ENCODE results near the gene NIPA2.

NIPA2 gene

DNA sequence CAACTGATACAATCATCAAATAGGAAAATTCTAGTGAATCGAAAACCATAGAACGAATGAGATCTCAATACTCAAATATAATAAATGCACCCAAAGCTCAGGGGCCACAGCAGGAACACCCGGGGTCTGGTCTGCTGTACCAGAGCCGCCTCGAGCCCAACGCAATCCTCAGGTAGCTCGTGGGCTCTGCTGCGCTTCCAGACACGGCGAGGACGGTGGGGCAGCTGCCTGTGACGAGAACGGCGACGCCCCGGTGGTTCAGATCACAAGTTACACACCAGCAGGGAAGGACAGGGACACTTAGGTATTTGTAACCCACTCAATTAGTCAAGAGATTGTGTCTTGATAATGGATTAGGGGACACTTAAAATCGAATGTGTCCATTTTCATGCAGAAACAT is 54.6 kb downstream of the NIPA2 start:
- H3K4me2 ChIP-seq: no peak overlapping the region
- no peak overlapping the region for H3K9ac ChIP-seq
- no peak overlapping the region for H3K4me3 ChIP-seq
- TF ChIP-seq Cebpa-rat (IDR thresholded peaks at IDR 0.05): no peak
- 0 out of 2 replicates have a peak, but pooled peaks cover 6% of the 10 kb centered on the region for H4K20me1 ChIP-seq
- H3K27ac ChIP-seq: no peak overlapping the region
- H3K36me3 ChIP-seq: peaks cover 94% of the 10 kb centered on the region
- H3K9me3 ChIP-seq: no peaks in the 10 kb centered on the region
- H3K4me1 ChIP-seq: 0 out of 2 replicates have a peak, but pooled peaks cover 3% of the 10 kb centered on the region
- H3K27me3 ChIP-seq: no peaks in the 10 kb centered on the region

DNA sequence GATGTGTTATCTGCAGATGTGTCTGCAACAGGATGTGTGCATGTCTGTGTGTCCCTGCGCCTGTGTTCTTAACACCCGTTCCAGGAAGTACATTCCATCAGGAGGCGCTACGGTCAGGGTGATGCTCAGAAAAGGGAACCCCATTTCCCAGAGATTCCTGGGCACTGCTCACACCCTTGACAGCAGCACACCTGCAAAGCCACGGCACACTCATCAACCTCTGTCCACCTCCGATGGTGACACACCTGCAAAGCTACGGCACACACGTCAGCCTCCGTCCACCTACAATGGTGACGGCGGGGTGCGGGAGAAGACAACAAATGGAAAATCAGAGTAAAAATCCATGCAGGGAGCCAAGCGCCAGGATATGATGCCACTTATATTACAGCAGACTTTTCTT is 55.4 kb downstream of the NIPA2 start:
- Histone ChIP-seq H4K20me1 (0 out of 2 replicates have a peak, but pooled peaks cover 6% of the 10 kb centered on the region), H3K4me3 (no peak overlapping the region), H3K9ac (no peak overlapping the region), H3K27ac (no peak overlapping the region), H3K36me3 (peaks cover 94% of the 10 kb centered on the region), H3K9me3 (no peaks in the 10 kb centered on the region), H3K27me3 (no peaks in the 10 kb centered on the region), H3K4me2 (no peak overlapping the region), H3K4me1 (peaks cover 3% of the 10 kb centered on the region; the same call in 1 of the 2 replicates)
- TF ChIP-seq Cebpa-rat (IDR thresholded peaks at IDR 0.05): no peak

DNA sequence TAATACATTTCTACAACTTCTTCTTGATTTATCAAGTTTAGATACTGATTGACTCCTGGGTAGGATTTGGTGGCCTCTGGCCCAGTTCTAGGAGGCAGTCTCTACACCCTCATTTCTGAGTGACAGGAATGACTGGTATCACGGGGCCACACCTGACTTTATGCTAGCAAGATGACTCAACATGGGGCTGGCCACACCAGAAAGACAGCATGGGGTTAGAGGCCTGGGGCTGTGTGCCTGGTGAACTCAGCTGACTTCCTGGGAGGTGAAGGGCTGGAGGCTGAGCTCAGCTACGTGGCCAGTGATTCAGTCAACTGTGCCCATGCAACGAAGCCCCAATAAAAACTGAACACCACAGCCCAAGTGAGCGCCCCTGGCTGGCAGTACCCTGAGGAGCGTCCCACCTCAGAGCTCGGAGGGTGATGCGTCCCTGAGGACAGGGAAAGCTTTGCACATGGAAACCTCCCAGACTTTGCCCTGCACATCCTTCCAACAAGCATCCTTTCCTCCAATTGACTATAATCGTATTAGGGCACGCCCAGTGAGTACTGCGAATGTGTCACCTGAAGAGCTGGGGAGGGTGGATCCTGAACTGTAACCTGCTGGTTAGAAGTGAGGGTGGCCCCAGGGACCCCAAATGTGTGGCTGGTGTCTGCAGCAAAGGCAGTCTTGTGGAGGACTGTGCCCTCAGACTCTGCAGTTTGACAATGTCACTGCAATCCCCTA is 57.2 kb downstream of the NIPA2 start:
- H3K4me2 ChIP-seq: no peak overlapping the region
- no peak for TF ChIP-seq Cebpa-rat (IDR thresholded peaks at IDR 0.05)
- peaks cover 94% of the 10 kb centered on the region for H3K36me3 ChIP-seq
- peaks cover 14% of the 10 kb centered on the region for H3K4me1 ChIP-seq
- no peak overlapping the region for H3K27ac ChIP-seq
- 0 out of 2 replicates have a peak, but pooled peaks cover 6% of the 10 kb centered on the region for H4K20me1 ChIP-seq
- H3K9me3 ChIP-seq: no peaks in the 10 kb centered on the region
- H3K4me3 ChIP-seq: no peak overlapping the region
- H3K27me3 ChIP-seq: no peaks in the 10 kb centered on the region
- H3K9ac ChIP-seq: no peak overlapping the region

DNA sequence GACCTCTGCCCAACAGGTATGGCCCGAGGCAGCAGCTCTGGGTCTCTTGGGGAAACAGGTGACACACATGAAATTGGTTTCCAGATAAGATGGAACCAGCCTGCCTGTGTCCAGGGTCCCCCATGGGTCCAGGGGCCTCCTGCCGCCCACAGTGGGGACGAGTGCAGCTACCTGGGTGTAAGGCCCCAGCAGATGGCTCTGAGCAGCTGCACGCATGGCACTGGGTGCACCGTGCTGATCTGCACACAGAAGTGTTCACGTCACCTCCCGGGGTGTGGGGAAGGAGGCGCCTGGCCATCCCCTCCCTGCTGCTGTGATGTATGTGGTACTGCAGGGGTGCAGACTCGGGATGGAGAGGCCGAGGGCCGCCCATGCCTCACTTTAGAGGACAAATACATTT is 63.6 kb downstream of the NIPA2 start:
- Histone ChIP-seq H3K36me3 (peaks cover 45% of the 10 kb centered on the region), H3K9ac (peak overlapping the region; percentile 43; the same call in 1 of the 2 replicates), H4K20me1 (no peaks in the 10 kb centered on the region), H3K4me1 (peaks cover 73% of the 10 kb centered on the region), H3K4me2 (peak overlapping the region; percentile 85), H3K4me3 (no peak overlapping the region), H3K27me3 (no peaks in the 10 kb centered on the region), H3K9me3 (no peaks in the 10 kb centered on the region), H3K27ac (peak overlapping the region; percentile 83)
- no peak for TF ChIP-seq Cebpa-rat (IDR thresholded peaks at IDR 0.05)

DNA sequence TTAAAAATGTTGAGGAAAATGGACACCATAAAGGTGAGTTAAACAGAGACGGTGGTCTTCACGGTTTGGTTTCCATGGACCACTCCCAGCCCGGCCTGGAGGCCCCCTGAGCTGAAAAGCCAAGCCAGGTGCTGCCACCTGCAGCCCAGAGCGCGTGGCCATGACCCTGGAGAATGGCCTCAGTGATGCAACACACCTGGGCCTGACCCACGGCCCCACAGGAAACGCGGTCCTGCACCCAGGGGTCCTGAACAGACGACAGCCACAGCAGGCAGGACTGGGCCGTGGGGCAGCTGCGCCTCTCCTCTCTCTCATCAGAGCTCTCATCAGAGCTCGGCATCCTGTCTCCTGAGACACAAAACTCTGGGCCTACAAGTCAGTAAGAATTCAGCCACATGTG is 64.1 kb downstream of the NIPA2 start:
- Histone ChIP-seq H3K4me3 (peak overlapping the region; percentile 15; the same call in 1 of the 2 replicates), H3K4me1 (peaks cover 78% of the 10 kb centered on the region), H3K36me3 (peaks cover 45% of the 10 kb centered on the region), H3K27me3 (no peaks in the 10 kb centered on the region), H3K9ac (peak overlapping the region; percentile 58; the same call in 1 of the 2 replicates), H3K27ac (peak overlapping the region; percentile 83), H4K20me1 (no peaks in the 10 kb centered on the region), H3K9me3 (no peaks in the 10 kb centered on the region), H3K4me2 (peak overlapping the region; percentile 85)
- TF ChIP-seq Cebpa-rat (IDR thresholded peaks at IDR 0.05): peak; percentile 86

DNA sequence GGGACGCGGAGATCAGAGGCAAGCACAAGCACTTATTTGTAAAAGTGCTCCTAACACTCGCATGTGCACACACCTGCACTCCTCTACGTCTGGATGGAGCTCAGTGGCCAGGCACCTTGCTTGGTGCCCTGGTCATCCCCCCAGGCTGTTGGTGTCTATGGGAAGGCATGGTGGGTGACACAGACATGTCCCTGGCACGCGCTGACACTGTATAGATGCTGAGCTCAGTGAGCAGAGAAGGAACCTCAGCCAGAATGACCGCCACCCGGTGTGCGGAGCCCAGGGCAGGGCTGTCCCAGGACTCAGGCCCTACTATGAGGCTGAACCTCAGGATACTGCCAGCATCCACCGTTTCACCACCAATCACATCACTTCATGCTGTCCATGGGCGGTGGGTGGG is 64.5 kb downstream of the NIPA2 start:
- Histone ChIP-seq H3K4me1 (peaks cover 82% of the 10 kb centered on the region), H3K9me3 (no peaks in the 10 kb centered on the region), H3K36me3 (peaks cover 45% of the 10 kb centered on the region), H3K4me2 (peak overlapping the region; percentile 85), H4K20me1 (no peaks in the 10 kb centered on the region), H3K9ac (peak overlapping the region; percentile 58), H3K27me3 (no peaks in the 10 kb centered on the region), H3K27ac (peak overlapping the region; percentile 83), H3K4me3 (peak overlapping the region; percentile 24; the same call in 1 of the 2 replicates)
- no peak for TF ChIP-seq Cebpa-rat (IDR thresholded peaks at IDR 0.05)

DNA sequence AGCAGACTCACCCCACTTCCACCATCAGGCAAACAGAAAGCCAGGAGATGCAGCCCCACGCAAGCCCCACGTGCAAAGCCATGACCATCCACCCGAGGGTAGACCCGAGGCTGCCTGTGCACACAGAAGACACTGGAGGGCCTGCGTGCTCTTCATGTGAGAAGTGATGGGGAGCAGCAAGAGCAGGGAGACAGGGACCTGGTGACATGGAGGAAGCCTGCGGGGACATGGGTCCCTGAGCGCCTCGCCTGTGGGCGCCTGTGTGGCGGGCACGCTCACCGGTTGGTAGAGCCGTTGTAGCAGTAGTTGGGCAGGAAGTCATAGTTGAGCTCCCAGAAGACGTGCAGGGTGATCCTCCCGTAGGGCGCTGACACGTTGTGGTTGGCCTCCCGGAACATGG is 65.0 kb downstream of the NIPA2 start:
- Histone ChIP-seq H3K4me2 (peak overlapping the region; percentile 85), H3K36me3 (peaks cover 45% of the 10 kb centered on the region), H3K9me3 (no peaks in the 10 kb centered on the region), H3K9ac (peak overlapping the region; percentile 58), H3K4me3 (peak overlapping the region; percentile 40), H3K4me1 (peaks cover 87% of the 10 kb centered on the region), H3K27ac (peak overlapping the region; percentile 83), H3K27me3 (no peaks in the 10 kb centered on the region), H4K20me1 (no peaks in the 10 kb centered on the region)
- TF ChIP-seq Cebpa-rat (IDR thresholded peaks at IDR 0.05): no peak

DNA sequence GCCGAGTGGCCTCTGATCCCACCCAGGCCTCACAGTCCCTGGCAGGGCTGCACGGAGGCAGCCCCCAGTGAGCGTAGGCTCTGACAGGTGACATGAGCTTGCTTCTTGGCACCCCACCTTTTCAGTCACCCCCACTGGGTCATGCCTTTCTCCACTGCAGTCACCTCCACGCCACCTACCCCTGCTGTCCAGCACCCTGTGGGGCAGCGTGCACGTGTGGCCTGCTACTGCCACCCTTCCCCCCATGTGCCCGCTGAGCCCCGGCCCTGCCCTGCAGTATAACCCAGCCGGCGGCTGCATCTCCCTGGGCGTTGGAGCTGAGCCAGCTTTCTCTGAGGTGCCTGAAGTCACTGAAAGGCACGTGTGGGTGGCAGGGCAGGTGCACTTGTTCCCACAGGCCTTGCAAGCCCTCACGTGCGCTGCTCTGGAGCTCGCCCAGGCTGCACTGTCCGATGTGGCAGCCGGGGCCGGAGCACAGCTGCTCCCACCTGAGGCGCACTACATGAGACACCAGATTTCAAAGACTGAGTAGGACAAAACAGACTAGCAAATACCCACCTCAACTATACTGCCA is 65.6 kb downstream of the NIPA2 start:
- Histone ChIP-seq H3K27ac (peak overlapping the region; percentile 83), H3K36me3 (peaks cover 45% of the 10 kb centered on the region), H3K4me3 (peak overlapping the region; percentile 40), H3K9me3 (no peaks in the 10 kb centered on the region), H4K20me1 (no peaks in the 10 kb centered on the region), H3K4me2 (peak overlapping the region; percentile 85), H3K27me3 (no peaks in the 10 kb centered on the region), H3K9ac (peak overlapping the region; percentile 23; the same call in 1 of the 2 replicates), H3K4me1 (peaks cover 90% of the 10 kb centered on the region)
- no peak for TF ChIP-seq Cebpa-rat (IDR thresholded peaks at IDR 0.05)

DNA sequence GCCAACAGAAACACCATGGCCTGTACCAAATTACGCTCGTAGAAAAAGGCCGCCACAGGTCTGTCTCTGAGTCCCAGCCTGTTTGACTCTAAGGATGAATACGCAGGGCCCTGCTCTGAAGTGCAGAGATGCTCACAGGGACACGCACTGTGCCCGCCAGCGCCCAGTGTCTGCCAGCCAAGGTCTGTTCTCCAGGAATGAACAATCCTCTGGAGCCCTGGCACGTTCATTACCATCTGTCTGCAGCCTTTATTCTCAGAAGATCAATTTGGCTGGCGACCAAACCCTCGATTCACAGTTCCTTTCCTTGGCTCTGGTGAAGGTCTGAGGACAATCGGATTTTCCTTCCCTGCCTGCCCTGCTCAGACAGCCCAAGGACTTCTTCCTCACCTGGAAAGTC is 66.3 kb downstream of the NIPA2 start:
- no peak for TF ChIP-seq Cebpa-rat (IDR thresholded peaks at IDR 0.05)
- Histone ChIP-seq H3K36me3 (peaks cover 45% of the 10 kb centered on the region), H3K4me1 (peaks cover 88% of the 10 kb centered on the region), H3K27me3 (no peaks in the 10 kb centered on the region), H3K9me3 (no peaks in the 10 kb centered on the region), H3K4me2 (peak overlapping the region; percentile 85), H3K27ac (peak overlapping the region; percentile 83), H4K20me1 (no peaks in the 10 kb centered on the region), H3K4me3 (no peak overlapping the region), H3K9ac (no peak overlapping the region)
